KBM-7 (cell line): ENCODE measurements around the gene C20orf204.
"Not testable (repeated sequence)": the region's sequence is repeated elsewhere in the genome, so short reads cannot be mapped to it uniquely, and the experiment has no call there.

Experiments used
- DNase-seq: peaks from one replicate; pipeline ENCODE4 v3.0.0-alpha.2; 2015
- in situ Hi-C: fragments of 300-500 bp; cut with MboI; formaldehyde crosslinking; loops from 2 replicates; pipeline ENCODE4 v1.14.3; 2020; ENCODE audit warnings: low sequenced_read_pairs, low pct_unique_long_range_greater_than_20kb, mixed read lengths

C20orf204 gene, protein sequence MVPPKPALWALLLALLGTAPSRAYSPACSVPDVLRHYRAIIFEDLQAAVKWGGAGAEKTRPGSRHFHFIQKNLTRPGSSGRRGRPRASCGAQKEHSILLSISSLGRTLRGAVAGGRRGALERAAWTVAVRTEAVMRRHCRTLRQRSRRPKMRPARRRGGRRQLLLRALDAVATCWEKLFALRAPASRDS

DNA sequence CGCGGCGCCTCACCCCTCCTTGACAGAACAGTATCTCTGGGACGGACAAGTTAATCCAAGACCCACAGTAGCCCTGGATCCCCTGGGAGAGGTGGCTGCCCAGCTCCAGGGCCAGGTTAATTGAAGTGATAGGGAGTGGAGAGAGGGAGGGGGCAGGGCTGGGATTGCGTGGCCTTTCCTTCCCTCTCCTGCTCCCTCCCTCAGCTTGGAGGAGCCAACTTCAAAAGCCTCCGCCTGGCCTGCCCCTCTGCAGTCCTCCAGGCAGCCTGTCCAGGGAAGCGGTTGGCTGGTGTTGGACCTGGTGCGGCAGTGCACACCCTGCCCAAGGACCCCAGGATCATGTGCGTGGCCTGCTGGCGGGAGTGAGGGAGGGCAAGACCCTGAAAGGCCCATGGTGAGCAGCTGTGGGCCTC, at the start of gene C20orf204:
Gene C20orf204, plus strand, starts transcription at position 250 of the 413 bp plus-strand sequence. Its CDS starts 142 bp downstream, at position 392.
- DNase-seq = no peak
- in situ Hi-C loops = no loop called here

DNA sequence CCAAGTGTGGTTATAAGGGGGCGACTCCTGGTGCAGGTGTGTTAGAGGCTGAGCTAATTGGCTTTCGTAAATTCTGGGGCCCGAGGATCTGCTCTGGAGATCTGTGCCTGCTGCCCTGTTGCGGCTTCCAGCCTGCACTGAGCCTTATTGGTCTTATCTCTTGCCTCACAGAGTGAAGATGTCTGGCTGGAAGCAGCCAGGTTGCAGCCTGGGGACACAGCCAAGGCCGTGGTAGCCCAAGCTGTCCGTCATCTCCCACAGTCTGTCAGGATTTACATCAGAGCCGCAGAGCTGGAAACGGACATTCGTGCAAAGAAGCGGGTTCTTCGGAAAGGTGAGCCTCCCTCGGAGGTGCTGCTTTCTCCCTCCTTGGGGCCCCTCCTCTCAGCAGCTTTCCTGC, 35.1 kb upstream of the C20orf204 start:
- DNase-seq = no peak
- in situ Hi-C loops = no loop called here

DNA sequence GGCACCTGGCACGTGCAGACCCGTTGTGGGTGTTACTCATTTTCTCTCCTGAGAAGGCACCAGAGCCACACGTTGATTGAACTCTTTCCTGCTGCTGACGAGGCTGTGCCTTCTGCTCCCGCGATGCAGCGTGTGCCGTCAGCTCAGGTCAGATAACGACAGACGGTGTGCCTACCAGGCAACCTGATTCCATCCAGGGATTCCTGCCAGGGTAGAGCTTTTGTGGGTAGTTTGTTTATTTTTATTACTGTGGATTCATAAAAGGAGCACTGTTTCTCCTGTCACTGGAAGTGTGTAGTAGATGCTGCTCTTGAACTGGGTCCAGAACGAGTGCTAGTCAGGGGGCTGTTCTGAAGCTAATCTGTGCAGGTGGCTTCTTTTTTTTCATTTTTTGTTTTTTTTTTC, 34.4 kb upstream of the C20orf204 start:
- DNase-seq = no peak
- in situ Hi-C loops = no loop called here

DNA sequence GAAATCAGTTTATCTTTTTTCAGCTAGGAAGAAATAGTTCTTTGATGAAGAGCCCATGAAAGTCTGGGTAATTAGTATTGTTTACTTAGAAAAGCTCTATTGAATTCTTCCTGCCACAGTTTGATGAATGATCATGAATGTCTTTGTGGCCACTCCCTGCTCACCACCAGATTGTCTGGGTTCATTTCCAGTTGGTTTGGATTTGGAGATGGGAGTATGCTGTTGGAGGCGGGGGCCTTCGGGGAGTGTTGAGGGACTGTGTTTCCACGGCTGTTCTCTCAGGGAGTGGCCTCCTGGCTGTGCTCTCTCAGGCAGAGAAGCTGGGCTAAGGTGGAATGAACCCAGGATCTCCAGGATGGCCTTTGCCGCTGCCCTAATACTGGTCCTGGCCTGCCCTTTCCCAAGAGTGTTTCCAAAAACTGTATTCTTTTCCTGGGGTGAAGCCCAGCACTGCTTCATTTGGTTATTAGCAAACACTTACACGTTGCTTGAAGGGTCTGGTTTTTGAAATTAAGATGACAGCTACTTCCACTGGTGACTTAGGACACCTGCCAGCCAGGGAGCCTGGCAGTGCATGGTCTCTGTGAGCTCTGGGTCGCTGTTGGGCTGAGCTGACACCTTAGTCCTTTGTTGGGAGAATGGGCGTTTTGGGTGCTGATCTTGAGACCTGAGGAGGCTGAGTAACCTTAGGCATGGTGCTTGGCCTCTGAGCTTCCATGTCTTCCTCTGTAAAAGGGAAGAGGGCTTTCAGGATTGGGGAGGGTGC, 31.8 kb upstream of the C20orf204 start:
- in situ Hi-C loops = no loop called here
- DNase-seq = no peak

DNA sequence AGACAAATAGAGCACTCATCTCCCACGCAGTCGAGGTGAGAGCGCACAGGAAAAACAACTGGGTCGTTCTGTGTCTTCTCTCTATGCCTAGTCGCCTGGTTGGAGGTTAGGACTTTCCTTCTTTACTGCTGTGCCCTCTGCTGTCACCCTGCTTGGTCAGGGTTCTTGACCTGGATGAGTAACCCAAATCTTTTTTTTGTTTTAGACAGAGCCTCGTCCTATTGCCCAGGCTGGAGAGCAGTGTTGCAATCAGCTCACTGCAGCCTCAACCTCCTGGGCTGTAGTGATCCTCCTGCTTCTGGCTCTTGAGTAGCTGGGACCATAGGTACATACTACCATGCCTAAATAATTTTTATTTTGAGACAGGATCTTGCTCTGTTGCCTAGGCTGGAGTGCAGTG, 30.6 kb upstream of the C20orf204 start:
- no peak for DNase-seq
- in situ Hi-C loops = no loop called here

DNA sequence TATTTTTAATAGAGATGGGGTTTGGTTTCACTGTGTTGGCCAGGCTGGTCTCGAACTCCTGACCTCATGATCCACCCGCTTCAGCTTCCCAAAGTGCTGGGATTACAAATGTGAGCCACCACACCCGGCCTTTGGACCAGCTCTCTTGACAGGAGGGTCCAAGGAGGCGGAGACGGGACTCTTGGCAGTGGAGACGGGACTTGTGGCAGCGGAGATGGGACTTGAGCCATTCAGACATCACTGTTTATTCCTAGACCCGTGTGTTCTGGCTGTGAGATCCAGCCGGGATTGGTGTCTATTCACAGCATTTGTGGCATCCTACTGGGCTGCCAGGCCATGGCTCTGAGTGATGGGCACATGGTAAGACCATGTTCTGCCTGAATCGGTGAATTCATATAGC, 29.5 kb upstream of the C20orf204 start:
- in situ Hi-C loops = no loop called here
- DNase-seq = no peak

DNA sequence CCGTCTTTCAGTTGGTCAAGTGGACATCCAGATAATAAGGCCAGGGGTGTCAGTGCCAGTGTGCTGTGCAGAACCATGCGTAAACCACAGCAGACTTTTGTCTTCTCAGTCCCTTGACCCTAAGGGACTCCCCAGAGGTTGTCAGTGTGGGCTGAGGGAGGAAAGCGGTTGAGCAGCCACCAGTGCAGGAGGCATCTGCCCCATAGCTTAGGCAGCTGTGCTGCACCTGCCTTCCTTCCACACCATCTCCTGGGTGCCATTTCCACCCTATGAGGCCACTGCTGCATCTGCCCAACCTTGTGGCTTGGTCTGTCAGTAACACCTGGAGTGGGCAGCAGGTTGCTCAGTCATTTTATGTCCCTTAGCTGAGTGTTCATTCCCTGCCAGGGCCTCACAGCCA, 29.1 kb upstream of the C20orf204 start:
- DNase-seq = no peak
- in situ Hi-C loops = no loop called here

DNA sequence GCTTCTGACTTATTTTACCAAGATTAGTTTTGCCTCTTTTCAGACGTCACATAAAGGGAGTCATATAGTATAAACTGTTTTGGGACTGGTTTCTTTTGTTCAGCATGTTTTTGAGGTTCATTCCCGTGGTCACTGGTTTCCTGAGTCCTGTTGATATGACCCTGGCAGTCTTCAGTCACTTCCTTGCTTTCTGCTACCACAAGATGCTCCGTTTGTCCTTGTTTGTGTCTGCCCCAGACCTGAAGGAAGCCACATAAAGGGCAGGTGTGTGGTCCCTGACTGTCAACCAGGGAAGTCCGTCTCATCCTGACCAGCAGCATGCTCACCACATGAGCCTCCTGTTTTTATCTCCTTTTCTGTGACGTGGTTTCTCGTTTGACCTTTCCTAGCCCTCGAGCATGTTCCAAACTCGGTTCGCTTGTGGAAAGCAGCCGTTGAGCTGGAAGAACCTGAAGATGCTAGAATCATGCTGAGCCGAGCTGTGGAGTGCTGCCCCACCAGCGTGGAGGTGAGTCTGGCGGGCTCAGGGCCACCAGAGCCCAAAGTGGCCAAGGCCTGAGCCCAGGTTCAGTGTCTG, 26.1 kb upstream of the C20orf204 start:
- DNase-seq = peak; percentile 8
- in situ Hi-C loops = no loop called here

DNA sequence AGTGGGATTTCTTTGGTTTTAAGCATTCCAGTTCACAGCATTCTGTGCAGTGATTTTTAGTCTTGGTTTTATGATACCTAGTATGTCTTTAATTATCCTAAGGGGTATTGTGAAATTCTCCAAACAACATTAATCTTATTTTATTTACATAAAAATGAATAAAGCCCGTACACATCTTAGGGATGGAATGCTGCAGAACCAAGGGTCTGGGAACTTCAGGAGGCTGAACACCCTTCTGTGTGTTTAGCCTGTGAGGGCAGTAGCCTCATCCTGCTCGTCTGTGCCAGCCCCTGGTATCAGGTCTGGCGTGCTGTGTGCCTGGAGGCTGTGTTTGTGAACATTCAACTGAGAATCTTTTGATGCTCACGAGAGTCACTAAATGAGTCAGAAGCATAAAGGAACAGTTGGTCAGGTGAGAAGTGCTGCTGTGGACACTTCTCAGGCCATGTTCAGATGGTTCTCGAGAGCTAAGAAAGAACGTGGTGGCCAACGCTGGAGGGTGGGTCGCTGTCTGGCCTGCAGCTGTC, 25.2 kb upstream of the C20orf204 start:
- DNase-seq = no peak

DNA sequence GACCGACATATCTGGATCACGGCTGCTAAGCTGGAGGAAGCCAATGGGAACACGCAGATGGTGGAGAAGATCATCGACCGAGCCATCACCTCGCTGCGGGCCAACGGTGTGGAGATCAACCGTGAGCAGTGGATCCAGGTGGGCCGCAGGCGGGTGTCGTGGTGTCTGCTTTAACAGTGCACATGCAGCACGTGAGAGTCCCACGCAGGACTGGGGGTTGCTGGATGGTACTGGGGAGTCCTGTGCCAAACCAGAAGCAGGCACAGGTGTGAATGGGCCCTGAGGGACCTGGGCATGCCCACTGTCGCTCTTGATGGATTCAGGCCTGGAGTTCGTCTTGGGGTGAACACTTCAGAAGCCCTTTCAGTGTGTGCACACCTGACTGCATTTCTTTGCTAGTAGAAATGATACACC, 24.6 kb upstream of the C20orf204 start:
- in situ Hi-C loops = no loop called here
- no peak for DNase-seq

More for the DNA sequence above, 25.2 kb upstream of the C20orf204 start:
- in situ Hi-C loops = no loop called here

DNA sequence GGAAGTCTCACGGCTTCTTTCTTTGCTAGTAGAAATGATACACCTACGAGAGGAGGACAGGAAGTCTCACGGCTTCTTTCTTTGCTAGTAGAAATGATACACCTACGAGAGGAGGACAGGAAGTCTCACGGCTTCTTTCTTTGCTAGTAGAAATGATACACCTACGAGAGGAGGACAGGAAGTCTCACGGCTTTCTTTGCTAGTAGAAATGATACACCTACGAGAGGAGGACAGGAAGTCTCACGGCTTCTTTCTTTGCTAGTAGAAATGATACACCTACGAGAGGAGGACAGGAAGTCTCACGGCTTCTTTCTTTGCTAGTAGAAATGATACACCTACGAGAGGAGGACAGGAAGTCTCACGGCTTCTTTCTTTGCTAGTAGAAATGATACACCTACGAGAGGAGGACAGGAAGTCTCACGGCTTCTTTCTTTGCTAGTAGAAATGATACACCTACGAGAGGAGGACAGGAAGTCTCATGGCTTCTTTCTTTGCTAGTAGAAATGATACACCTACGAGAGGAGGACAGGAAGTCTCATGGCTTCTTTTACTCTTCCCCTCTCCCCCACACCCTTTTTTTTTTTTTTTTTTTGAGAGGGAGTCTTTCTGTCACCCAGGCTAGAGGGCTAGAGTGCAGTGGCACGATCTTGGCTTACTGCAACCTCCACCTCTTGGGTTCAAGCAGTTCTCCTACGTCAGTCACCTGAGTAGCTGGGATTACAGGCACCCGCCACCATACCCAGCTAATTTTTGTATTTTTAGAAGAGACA, 23.4 kb upstream of the C20orf204 start:
- in situ Hi-C loops, DNase-seq: not testable (repeated sequence)

DNA sequence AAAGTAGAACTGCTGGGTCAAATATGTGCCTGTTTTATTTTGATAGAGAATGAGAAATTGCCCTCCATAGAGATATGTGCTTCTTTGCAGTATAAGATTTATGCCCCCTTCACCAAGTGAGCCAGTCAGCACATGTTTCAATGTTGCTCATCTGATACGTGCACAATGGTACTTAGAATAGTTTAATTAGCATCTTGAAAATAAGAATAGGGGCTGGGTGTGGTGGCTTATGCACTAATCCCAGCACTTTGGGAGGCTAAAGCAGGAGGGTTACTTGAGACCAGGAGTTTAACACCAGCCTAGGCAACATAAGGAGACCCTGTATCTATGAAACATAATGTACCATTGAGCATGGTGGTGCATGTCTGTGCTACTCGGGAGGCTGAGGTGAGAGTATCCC, 20.3 kb upstream of the C20orf204 start:
- DNase-seq = no peak
- in situ Hi-C loops = no loop called here

DNA sequence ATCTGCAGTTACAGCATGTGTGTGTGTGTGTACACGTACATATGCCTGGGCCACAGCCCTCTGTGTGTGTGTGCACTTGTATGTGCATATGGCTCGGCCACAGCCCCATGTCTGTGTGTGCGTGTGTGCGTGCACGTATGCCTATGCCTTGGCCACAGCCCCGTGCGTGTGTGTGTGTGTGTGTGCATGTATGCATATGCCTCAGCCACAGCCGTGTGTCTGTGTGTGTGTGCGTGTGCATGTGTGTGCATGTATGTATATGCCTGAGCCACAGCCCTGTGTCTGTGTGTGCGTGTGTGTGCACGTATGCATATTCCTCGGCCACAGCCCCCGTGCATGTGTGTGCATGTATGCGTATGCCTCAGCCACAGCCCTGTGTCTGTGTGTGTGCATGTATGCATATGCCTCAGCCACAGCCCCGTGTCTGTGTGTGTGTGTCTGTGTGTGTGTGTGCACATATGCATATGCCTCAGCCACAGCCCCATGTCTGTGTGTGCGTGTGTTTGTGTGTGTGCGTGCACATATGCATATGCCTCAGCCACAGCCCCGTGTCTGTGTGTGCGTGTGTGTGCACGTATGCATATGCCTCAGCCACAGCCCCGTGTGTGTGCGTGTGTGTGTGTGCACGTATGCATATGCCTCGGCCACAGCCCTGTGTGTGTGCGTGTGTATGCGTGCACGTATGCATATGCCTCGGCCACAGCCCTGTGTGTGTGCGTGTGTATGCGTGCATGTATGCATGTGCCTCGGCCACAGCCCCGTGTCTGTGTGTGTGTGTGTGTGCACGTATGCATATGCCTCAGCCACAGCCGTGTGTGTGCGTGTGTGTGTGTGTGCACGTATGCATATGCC, 14.6 kb upstream of the C20orf204 start:
- in situ Hi-C loops = no loop called here
- DNase-seq = no peak

DNA sequence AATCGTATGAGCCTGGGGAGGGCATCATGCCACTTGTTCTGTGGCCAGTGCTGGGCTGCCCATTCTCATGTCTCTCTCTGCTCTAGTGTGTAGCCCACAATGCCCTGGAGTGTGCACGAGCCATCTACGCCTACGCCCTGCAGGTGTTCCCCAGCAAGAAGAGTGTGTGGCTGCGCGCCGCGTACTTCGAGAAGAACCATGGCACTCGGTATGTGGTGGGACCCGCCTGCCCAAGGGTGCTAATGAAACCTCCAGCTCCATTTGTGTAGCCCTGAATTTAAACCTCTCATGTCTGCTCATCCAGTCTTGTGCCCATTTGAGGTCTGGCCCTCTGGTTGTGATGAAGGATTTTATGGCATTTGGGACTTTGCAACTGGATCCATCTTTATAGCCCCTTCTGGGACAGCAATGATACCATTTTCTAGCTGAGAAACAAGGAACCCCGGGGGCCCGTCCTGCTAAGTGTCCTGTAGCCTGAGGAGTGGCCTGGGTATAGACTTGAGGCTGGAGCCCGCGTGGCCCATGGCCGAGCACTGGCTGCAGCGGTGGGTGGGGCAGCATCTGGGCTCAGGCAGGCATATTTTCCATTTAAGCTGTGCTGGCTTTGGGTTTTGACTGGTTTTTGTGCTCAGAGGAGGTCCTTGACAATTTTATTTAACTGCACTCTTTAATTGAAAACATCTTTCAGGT, 13.2 kb upstream of the C20orf204 start:
- DNase-seq = no peak
- in situ Hi-C loops = no loop called here

DNA sequence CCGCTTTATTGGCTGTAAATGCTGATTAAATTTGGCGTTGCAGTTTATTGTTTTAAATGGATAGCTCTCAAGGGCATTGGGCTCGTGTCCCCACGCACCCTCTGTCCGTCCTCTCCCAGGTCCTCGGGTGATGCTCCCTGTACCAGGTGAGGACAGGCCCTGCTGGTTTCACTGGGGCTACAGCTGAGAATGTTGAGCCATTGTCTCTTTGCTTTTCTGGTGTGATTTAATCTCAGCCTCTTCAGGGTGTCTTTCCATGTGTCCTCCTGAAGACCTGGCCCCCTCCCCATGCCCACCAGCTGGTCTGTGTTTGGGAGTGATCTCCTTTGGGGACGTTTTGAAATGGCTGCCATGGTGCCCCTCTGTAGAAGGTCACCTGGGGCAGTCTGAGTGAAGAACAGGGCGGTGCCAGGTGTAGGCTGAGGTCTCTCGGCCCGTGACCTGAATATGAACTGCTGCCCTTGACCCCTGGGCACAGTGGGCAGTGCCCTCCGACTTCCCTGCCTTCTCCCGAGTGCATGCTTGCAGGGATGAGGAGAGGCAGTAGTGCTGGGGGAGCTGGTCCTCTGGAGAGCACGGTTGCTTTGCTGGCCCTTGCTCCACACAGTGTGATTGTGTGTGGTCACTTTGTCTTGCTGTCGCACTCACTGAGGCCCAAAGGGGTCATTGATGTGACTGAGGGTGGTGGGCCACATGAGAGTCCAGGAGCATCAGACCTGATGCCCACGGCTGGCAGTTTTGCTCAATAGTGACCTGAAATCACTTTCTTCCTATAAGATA, 12.4 kb upstream of the C20orf204 start:
- in situ Hi-C loops = no loop called here
- no peak for DNase-seq

DNA sequence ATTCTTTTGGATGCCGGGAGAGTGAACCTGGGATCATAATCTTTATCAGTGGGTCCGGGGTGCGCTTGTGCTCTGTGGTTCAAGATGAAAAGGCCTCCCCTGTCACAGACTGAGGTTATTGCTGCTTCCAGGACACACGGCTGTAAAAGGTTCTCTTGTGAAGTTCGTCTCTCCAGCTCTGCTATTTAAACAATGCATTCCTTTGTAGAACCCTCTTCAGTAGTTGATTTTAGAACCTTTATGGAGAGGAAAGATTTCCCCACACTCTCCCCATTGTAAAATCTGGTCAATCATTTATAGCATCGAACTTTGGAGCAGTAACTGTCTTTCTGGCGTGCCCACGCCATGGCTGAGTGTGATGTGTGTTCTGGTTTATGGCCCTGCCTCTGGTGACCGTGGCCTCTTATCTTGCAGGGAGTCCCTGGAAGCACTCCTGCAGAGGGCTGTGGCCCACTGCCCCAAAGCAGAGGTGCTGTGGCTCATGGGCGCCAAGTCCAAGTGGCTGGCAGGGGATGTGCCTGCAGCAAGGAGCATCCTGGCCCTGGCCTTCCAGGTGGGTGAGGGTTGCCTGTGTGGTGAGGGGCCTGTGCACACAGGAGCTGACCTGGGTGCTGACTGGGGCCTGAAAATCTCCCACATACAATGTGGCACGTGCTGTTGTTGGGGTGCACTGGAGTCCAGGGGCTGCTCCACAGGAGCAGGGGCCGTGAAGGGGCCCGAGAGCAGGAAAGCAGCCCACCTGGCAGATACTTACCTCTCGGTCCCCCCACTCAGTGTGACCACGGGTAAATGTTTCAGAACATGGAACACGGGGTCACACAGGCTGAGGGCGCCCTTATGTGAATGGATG, 11.6 kb upstream of the C20orf204 start:
- in situ Hi-C loops = no loop called here
- DNase-seq = no peak
